ENCODE measurements around the gene XIAP. TPM values are rescaled to one million over a fixed set of nuclear protein-coding genes. Genes with fewer than 3 reads are reported as not detected.
"Not testable (repeated sequence)": the region's sequence is repeated elsewhere in the genome, so short reads cannot be mapped to it uniquely, and the experiment has no call there.

XIAP gene
- total RNA-seq, 4 donors from 2014 or later: 34.5 to 50.4 (median 42.9) TPM

DNA sequence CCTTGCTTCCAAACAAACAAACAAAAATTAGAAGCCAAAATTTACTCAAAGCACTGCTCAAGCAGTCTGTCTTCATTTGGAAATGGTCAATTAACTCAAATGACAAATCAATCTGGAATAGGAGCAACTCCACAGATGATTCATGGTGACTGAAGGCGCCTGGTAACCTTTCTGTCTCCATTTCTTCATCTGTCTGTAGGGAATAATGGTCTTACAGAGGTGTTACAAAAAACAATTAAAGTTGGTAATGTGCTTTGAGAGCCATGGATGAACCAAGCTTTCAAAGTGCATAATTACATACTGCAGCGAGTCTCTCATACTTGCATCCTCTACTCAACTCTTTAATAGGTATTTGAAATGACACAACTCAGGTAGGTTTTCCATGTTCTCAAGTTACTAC lies 63.4 kb downstream of the XIAP start:
- no peaks in the 10 kb centered on the region for H3K27me3 ChIP-seq
- WGBS, 2 donors (ENCODE audit: low coverage in 1 of 2): 78 to 100% methylated on average over 2 of the region's 2 CpGs
- H3K4me1 ChIP-seq: no peaks in the 10 kb centered on the region
- no peak overlapping the region for H3K27ac ChIP-seq
- TF ChIP-seq EP300 (IDR thresholded peaks at IDR 0.05) (no peak), POLR2AphosphoS5 (IDR thresholded peaks at IDR 0.05) (no peak), POLR2A (IDR thresholded peaks at IDR 0.05) (no peak)
- TF ChIP-seq, protein P1, sequence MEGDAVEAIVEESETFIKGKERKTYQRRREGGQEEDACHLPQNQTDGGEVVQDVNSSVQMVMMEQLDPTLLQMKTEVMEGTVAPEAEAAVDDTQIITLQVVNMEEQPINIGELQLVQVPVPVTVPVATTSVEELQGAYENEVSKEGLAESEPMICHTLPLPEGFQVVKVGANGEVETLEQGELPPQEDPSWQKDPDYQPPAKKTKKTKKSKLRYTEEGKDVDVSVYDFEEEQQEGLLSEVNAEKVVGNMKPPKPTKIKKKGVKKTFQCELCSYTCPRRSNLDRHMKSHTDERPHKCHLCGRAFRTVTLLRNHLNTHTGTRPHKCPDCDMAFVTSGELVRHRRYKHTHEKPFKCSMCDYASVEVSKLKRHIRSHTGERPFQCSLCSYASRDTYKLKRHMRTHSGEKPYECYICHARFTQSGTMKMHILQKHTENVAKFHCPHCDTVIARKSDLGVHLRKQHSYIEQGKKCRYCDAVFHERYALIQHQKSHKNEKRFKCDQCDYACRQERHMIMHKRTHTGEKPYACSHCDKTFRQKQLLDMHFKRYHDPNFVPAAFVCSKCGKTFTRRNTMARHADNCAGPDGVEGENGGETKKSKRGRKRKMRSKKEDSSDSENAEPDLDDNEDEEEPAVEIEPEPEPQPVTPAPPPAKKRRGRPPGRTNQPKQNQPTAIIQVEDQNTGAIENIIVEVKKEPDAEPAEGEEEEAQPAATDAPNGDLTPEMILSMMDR (IDR thresholded peaks at IDR 0.05): no peak
- no peaks in the 10 kb centered on the region for H3K36me3 ChIP-seq
- no peak overlapping the region for H3K4me3 ChIP-seq
- ATAC-seq: no peak
- H3K9me3 ChIP-seq: no peaks in the 10 kb centered on the region

GRCh38 chrX:123924186-123924585 lies 64.3 kb downstream of the XIAP start:
- TF ChIP-seq, protein P1 (IDR thresholded peaks at IDR 0.05): no peak
- no peak for TF ChIP-seq POLR2A (IDR thresholded peaks at IDR 0.05)
- no peak for TF ChIP-seq POLR2AphosphoS5 (IDR thresholded peaks at IDR 0.05)
- TF ChIP-seq EP300 (IDR thresholded peaks at IDR 0.05): no peak
- Histone ChIP-seq H3K36me3 (no peaks in the 10 kb centered on the region), H3K4me3 (no peak overlapping the region), H3K27ac (no peak overlapping the region), H3K27me3 (no peaks in the 10 kb centered on the region), H3K4me1 (no peaks in the 10 kb centered on the region), H3K9me3 (no peaks in the 10 kb centered on the region)
- no peak for ATAC-seq
- no CpG with 5 or more reads among the region's 1 CpG for WGBS, 2 donors (ENCODE audit: low coverage in 1 of 2)

GRCh38 chrX:123927845-123928244 lies 68.0 kb downstream of the XIAP start:
- Histone ChIP-seq H3K27ac (no peak overlapping the region), H3K4me3 (no peak overlapping the region), H3K4me1 (no peaks in the 10 kb centered on the region), H3K27me3 (no peaks in the 10 kb centered on the region), H3K9me3 (no peaks in the 10 kb centered on the region), H3K36me3 (no peaks in the 10 kb centered on the region)
- ATAC-seq: no peak
- no peak for TF ChIP-seq EP300 (IDR thresholded peaks at IDR 0.05)
- TF ChIP-seq POLR2A (IDR thresholded peaks at IDR 0.05): no peak
- TF ChIP-seq, protein P1 (IDR thresholded peaks at IDR 0.05): no peak
- TF ChIP-seq POLR2AphosphoS5 (IDR thresholded peaks at IDR 0.05): no peak
- 50% methylated on average over 1 of the region's 2 CpGs; no CpG with 5 or more reads in 1 of the 2 donors for WGBS, 2 donors (ENCODE audit: low coverage in 1 of 2)

GRCh38 chrX:123932055-123932454 lies 72.2 kb downstream of the XIAP start:
- H3K27ac ChIP-seq, ATAC-seq, H3K36me3 ChIP-seq, H3K4me1 ChIP-seq, H3K4me3 ChIP-seq, H3K27me3 ChIP-seq, H3K9me3 ChIP-seq: not testable (repeated sequence)
- 40% methylated on average over 1 of the region's 2 CpGs; no CpG with 5 or more reads in 1 of the 2 donors for WGBS, 2 donors (ENCODE audit: low coverage in 1 of 2)

DNA sequence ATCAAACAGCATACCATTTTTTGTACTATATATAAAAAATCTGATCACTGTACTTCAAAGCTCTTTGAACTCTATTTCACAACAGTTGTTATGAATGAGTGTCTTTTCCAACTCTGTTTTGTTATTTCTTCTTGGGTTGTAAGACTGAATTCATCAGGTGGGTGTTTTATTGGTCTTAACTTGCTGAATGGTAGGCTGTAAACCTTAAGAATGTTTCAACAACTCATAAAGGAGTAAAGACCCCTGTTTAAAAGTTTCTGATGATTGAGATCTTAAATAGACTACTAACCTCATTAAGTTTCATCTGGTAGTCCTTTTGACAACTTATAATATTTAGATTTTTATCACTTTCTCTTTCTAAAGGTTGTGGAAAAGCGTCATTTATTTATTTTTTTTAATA lies 83.2 kb downstream of the XIAP start:
- Histone ChIP-seq H3K9me3 (no peaks in the 10 kb centered on the region), H3K36me3 (no peaks in the 10 kb centered on the region), H3K4me1 (no peaks in the 10 kb centered on the region), H3K4me3 (no peak overlapping the region), H3K27me3 (no peaks in the 10 kb centered on the region), H3K27ac (no peak overlapping the region)
- no peak for TF ChIP-seq POLR2A (IDR thresholded peaks at IDR 0.05)
- TF ChIP-seq EP300 (IDR thresholded peaks at IDR 0.05): no peak
- TF ChIP-seq POLR2AphosphoS5 (IDR thresholded peaks at IDR 0.05): no peak
- WGBS, 2 donors (ENCODE audit: low coverage in 1 of 2): 0 to 57% methylated on average over 1 of the region's 1 CpG
- no peak for ATAC-seq

DNA sequence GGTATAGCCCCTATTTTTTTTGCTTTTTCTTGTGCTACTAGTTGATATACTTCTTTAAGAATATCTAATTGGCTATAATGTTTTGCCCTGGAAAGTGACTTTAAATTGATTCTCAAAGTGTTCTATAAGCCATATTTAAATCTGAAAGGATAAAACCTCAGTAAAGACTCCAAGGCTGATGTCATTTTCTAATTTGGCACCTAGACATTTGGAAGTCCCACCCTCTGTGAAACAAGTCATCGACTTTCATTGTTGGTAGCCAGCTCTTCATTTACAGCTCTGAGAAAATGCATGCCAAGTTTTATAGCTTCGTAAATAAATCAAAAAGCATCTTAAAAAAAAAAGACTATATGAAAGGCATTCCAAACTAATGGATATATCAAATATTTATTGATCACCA lies 83.6 kb downstream of the XIAP start:
- no peak for ATAC-seq
- TF ChIP-seq, protein P1 (IDR thresholded peaks at IDR 0.05): no peak
- TF ChIP-seq POLR2AphosphoS5 (IDR thresholded peaks at IDR 0.05): no peak
- TF ChIP-seq EP300 (IDR thresholded peaks at IDR 0.05): no peak
- no peak for TF ChIP-seq POLR2A (IDR thresholded peaks at IDR 0.05)
- Histone ChIP-seq H3K36me3 (no peaks in the 10 kb centered on the region), H3K27me3 (no peaks in the 10 kb centered on the region), H3K9me3 (no peaks in the 10 kb centered on the region), H3K4me1 (no peaks in the 10 kb centered on the region), H3K4me3 (no peak overlapping the region), H3K27ac (no peak overlapping the region)
- 24 to 58% methylated on average over 2 of the region's 2 CpGs for WGBS, 2 donors (ENCODE audit: low coverage in 1 of 2)
